ENCODE data around the gene MMP15. TPM values are rescaled to one million over a fixed set of nuclear protein-coding genes. Genes with fewer than 3 reads are reported as not detected.

MMP15 gene
- total and polyA plus RNA-seq, 2 of the 4 experiments (the other 2 are of a cell fraction) = 0.18 to 0.56 TPM

DNA sequence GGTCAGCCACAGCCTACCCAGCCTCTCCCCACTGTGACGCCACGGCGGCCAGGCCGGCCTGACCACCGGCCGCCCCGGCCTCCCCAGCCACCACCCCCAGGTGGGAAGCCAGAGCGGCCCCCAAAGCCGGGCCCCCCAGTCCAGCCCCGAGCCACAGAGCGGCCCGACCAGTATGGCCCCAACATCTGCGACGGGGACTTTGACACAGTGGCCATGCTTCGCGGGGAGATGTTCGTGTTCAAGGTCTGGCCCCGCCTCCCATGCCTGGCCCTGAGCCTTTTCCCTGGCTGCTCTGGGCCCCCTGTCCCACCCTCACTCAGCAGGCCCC, 16.0 kb downstream of the MMP15 start:
- no TSS peak for BruUV-seq (replicated peaks)

More for the DNA sequence above, 16.0 kb downstream of the MMP15 start:
- no peak for ATAC-seq (ENCODE audit: low read depth)
- POLR2A ChIA-PET (ENCODE audit: unreplicated experiment) = no interaction called here
- CTCF ChIA-PET = no interaction called here
- H3K36me3 ChIP-seq (ENCODE audit: control insufficient read depth, insufficient read depth, low read length) = no peaks in the 10 kb centered on the region
- no peak overlapping the region for H3K18ac ChIP-seq (ENCODE audit: low read depth, low read length)
- H4K8ac ChIP-seq (ENCODE audit: low read depth in 2 of 2, low read length in 2 of 2) = no peak overlapping the region
- H3K4me1 ChIP-seq (ENCODE audit: control insufficient read depth, insufficient read depth, low read length) = no peaks in the 10 kb centered on the region
- no peaks in the 10 kb centered on the region for H3K9me3 ChIP-seq (ENCODE audit: control insufficient read depth, insufficient read depth, low read length)
- H2BK15ac ChIP-seq (ENCODE audit: low read depth, low read length) = no peak overlapping the region
- H2AK9ac ChIP-seq (replicated peaks; ENCODE audit: low read depth, low read length, poor library complexity) = no peak overlapping the region
- no peaks in the 10 kb centered on the region for H3K79me1 ChIP-seq (ENCODE audit: low read depth in 1 of 2, low read length in 2 of 2)
- no peak overlapping the region for H2BK120ac ChIP-seq (ENCODE audit: low read depth, low read length)
- H2BK20ac ChIP-seq (ENCODE audit: low read depth, low read length) = no peak overlapping the region
- intact Hi-C loops (cut with micrococcal nuclease) = no loop called here
- no peak for TF ChIP-seq RCOR1 (IDR thresholded peaks at IDR 0.05; ENCODE audit: insufficient replicate concordance, low read length)
- no peak for TF ChIP-seq RAD21 (IDR thresholded peaks at IDR 0.05; ENCODE audit: low read length)
- TF ChIP-seq, protein P1, sequence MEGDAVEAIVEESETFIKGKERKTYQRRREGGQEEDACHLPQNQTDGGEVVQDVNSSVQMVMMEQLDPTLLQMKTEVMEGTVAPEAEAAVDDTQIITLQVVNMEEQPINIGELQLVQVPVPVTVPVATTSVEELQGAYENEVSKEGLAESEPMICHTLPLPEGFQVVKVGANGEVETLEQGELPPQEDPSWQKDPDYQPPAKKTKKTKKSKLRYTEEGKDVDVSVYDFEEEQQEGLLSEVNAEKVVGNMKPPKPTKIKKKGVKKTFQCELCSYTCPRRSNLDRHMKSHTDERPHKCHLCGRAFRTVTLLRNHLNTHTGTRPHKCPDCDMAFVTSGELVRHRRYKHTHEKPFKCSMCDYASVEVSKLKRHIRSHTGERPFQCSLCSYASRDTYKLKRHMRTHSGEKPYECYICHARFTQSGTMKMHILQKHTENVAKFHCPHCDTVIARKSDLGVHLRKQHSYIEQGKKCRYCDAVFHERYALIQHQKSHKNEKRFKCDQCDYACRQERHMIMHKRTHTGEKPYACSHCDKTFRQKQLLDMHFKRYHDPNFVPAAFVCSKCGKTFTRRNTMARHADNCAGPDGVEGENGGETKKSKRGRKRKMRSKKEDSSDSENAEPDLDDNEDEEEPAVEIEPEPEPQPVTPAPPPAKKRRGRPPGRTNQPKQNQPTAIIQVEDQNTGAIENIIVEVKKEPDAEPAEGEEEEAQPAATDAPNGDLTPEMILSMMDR (conservative IDR thresholded peaks at IDR 0.05; ENCODE audit: low read depth, low read length) = no peak
- no peak for TF ChIP-seq CEBPB (IDR thresholded peaks at IDR 0.05; ENCODE audit: low read depth, low read length)
- no peak for TF ChIP-seq SMC3 (IDR thresholded peaks at IDR 0.05; ENCODE audit: low read depth, low read length)
- no peak for TF ChIP-seq RFX5 (IDR thresholded peaks at IDR 0.05; ENCODE audit: low read depth, low read length)
- TF ChIP-seq MXI1 (IDR thresholded peaks at IDR 0.05; ENCODE audit: borderline replicate concordance, low read depth, low read length) = no peak
- TF ChIP-seq MAFK (IDR thresholded peaks at IDR 0.05; ENCODE audit: low read depth, low read length) = no peak
- TF ChIP-seq MAZ (IDR thresholded peaks at IDR 0.05; ENCODE audit: borderline replicate concordance, low read depth, low read length) = no peak
- TF ChIP-seq NFE2L2 (IDR thresholded peaks at IDR 0.05; ENCODE audit: low read depth, low read length) = no peak
- TF ChIP-seq, protein P2, sequence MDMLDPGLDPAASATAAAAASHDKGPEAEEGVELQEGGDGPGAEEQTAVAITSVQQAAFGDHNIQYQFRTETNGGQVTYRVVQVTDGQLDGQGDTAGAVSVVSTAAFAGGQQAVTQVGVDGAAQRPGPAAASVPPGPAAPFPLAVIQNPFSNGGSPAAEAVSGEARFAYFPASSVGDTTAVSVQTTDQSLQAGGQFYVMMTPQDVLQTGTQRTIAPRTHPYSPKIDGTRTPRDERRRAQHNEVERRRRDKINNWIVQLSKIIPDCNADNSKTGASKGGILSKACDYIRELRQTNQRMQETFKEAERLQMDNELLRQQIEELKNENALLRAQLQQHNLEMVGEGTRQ (IDR thresholded peaks at IDR 0.05; ENCODE audit: low read depth, low read length) = no peak
- TF ChIP-seq FOS (IDR thresholded peaks at IDR 0.05; ENCODE audit: low read depth, low read length) = no peak
- TF ChIP-seq, protein P3, sequence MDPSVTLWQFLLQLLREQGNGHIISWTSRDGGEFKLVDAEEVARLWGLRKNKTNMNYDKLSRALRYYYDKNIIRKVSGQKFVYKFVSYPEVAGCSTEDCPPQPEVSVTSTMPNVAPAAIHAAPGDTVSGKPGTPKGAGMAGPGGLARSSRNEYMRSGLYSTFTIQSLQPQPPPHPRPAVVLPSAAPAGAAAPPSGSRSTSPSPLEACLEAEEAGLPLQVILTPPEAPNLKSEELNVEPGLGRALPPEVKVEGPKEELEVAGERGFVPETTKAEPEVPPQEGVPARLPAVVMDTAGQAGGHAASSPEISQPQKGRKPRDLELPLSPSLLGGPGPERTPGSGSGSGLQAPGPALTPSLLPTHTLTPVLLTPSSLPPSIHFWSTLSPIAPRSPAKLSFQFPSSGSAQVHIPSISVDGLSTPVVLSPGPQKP (IDR thresholded peaks at IDR 0.05; ENCODE audit: borderline replicate concordance, low read depth, low read length) = no peak
- no peak for TF ChIP-seq CHD1 (IDR thresholded peaks at IDR 0.05; ENCODE audit: low read depth, low read length)
- no peak for TF ChIP-seq BHLHE40 (IDR thresholded peaks at IDR 0.05; ENCODE audit: low read depth, low read length)
- TF ChIP-seq POLR2A (IDR thresholded peaks at IDR 0.05; ENCODE audit: low read depth, low read length) = no peak
- H2BK5ac ChIP-seq (ENCODE audit: low read depth, low read length, poor library complexity, severe bottlenecking) = no peak overlapping the region
- no peak overlapping the region for H2AK5ac ChIP-seq (ENCODE audit: low read depth, low read length)
- H4K5ac ChIP-seq (ENCODE audit: low read depth, low read length) = no peak overlapping the region
- H3K4me3 ChIP-seq (ENCODE audit: insufficient read depth, low read depth, low read length) = no peak overlapping the region
- no peak overlapping the region for H4K91ac ChIP-seq (ENCODE audit: insufficient read depth, low read depth, low read length)
- dilution Hi-C loops (cut with HindIII; ENCODE audit: low sequenced_read_pairs, unreplicated experiment) = no loop called here
- H4K20me1 ChIP-seq (ENCODE audit: insufficient read depth, low read length) = no peaks in the 10 kb centered on the region
- no peak overlapping the region for H3K4me2 ChIP-seq (ENCODE audit: low read depth, low read length)
- in situ Hi-C loops (cut with MboI; ENCODE audit: low sequenced_read_pairs) = no loop called here
- H3K4ac ChIP-seq (ENCODE audit: low read depth, low read length) = no peak overlapping the region
- no peak for DNase-seq
- H3K56ac ChIP-seq (ENCODE audit: extremely low read depth, insufficient read depth, low read length) = no peak overlapping the region
- H2AFZ ChIP-seq (replicated peaks; ENCODE audit: low read length, poor library complexity) = no peak overlapping the region
- peaks cover 1% of the 10 kb centered on the region; the same call in 1 of the 2 replicates for H3K27me3 ChIP-seq (ENCODE audit: control insufficient read depth, insufficient read depth, low read length)
- H3K9ac ChIP-seq (ENCODE audit: low read depth, low read length) = no peak overlapping the region
- 91% methylated on average over 8 of the region's 18 CpGs; no CpG with 5 or more reads in 1 of the 2 experiments for WGBS, 2 experiments (ENCODE audit: extremely low coverage in 2 of 2, insufficient read length in 1 of 2)
- H3K27ac ChIP-seq (ENCODE audit: insufficient read depth, low read length) = no peak overlapping the region
- H3K9me1 ChIP-seq (ENCODE audit: insufficient read depth, low read length) = no peaks in the 10 kb centered on the region; the same call in 1 of the 2 replicates
- H3K14ac ChIP-seq (replicated peaks; ENCODE audit: low read depth, low read length) = no peak overlapping the region
- H3K23ac ChIP-seq (ENCODE audit: low read depth, low read length) = no peak overlapping the region

Measured in IMR-90 (cell line).